Endothelial cell of umbilical vein (primary cell): ENCODE measurements around the gene SRPK1. TPM values are rescaled to one million over a fixed set of nuclear protein-coding genes. Genes with fewer than 3 reads are reported as not detected.

Experiments
- BruUV-seq: library from RNA; stranded (reverse); fragments of 400-500 nt; replicated peaks from 2 replicates; lab custom pipeline; 2021; lab: Mats Ljungman, UMichigan
- CTCF ChIA-PET: fragments of 300-600, 350-600 bp; sonication (Branson Sonifier 250); formaldehyde crosslinking; loops from one replicate; lab custom pipeline; 2021; ENCODE audit warnings: antibody characterized with exemption, inconsistent platforms; lab: Charles Lee
- POLR2A ChIA-PET: fragments of 300-600, 350-600 bp; sonication (Branson Sonifier 250); formaldehyde crosslinking; loops from one replicate; lab custom pipeline; 2021; ENCODE audit warnings: antibody characterized with exemption, inconsistent platforms; lab: Charles Lee
- DNase-seq: peaks from one replicate; pipeline ENCODE4 v3.0.0-alpha.2; 2011; ENCODE audit warnings: low read depth, low spot score
- FAIRE-seq: peaks from 2 replicates; lab custom pipeline; 2011; peaks lifted over from hg19 to GRCh38; lab: Jason Lieb, UNC
- H2AFZ ChIP-seq: 2 replicates; pipeline ENCODE4 v1.6.0; 2012; ENCODE audit warnings: low read depth, low read length, control low read depth, inconsistent platforms
- H3K27ac ChIP-seq: 2 replicates; pipeline ENCODE4 v1.5.1; 2011; ENCODE audit warnings: low read depth, mild to moderate bottlenecking, control low read depth, low read length, moderate library complexity; ENCODE audit not compliant: insufficient read depth
- H3K27me3 ChIP-seq, 2 experiments: 2 replicates each; pipeline versions ENCODE4 v1.6.0 to v1.6.1; 2011; ENCODE audit warnings: low read length in 2 of 2, mixed read lengths in 1 of 2; ENCODE audit not compliant: control insufficient read depth in 2 of 2, insufficient read depth in 2 of 2
- H3K36me3 ChIP-seq, 2 experiments: 2 replicates in 1 of 2; 3 replicates in 1 of 2; pipeline ENCODE4 v1.5.1; 2011; ENCODE audit warnings: low read length in 2 of 2, mild to moderate bottlenecking in 1 of 2, moderate library complexity in 1 of 2; ENCODE audit not compliant: control insufficient read depth in 2 of 2, insufficient read depth in 2 of 2; ENCODE audit errors: extremely low read depth in 1 of 2
- H3K4me1 ChIP-seq: 3 replicates; pipeline ENCODE4 v1.5.1; 2011; ENCODE audit warnings: mild to moderate bottlenecking, low read length; ENCODE audit not compliant: control insufficient read depth, insufficient read depth; ENCODE audit errors: extremely low read depth
- H3K4me2 ChIP-seq: 2 replicates; pipeline ENCODE4 v1.6.1; 2011; ENCODE audit warnings: low read length, control low read depth, mixed read lengths; ENCODE audit not compliant: insufficient read depth
- H3K4me3 ChIP-seq, 3 experiments: fragments of 200-600 bp in 1 of 3; sonication (generic), shearing (Covaris generic) in 1 of 3; replicated peaks in 1 of 3; 2 replicates each; pipeline ENCODE4 v1.5.1; 2011 to 2016; ENCODE audit warnings: control low read depth in 3 of 3, low read length in 3 of 3, mild to moderate bottlenecking in 2 of 3, inconsistent platforms in 1 of 3, low read depth in 1 of 3, moderate library complexity in 1 of 3; ENCODE audit not compliant: insufficient read depth in 1 of 3
- H3K79me2 ChIP-seq: 2 replicates; pipeline ENCODE4 v1.6.0; 2012; ENCODE audit warnings: low read length, inconsistent platforms; ENCODE audit not compliant: control insufficient read depth, insufficient read depth
- H3K9ac ChIP-seq: replicated peaks from 2 replicates; pipeline ENCODE3; 2011; ENCODE audit warnings: low read length, control low read depth; ENCODE audit not compliant: insufficient read depth; ENCODE audit errors: extremely low read depth
- H3K9me1 ChIP-seq: replicated peaks from 3 replicates; pipeline ENCODE4 v1.6.0; 2011; ENCODE audit warnings: mild to moderate bottlenecking, low read length; ENCODE audit not compliant: control insufficient read depth, insufficient read depth; ENCODE audit errors: extremely low read depth
- H3K9me3 ChIP-seq: replicated peaks from 2 replicates; pipeline ENCODE4 v1.5.1; 2012; ENCODE audit warnings: low read length, inconsistent platforms; ENCODE audit not compliant: control insufficient read depth, insufficient read depth
- H4K20me1 ChIP-seq: replicated peaks from 2 replicates; pipeline ENCODE3; 2011; ENCODE audit warnings: mild to moderate bottlenecking, low read length; ENCODE audit not compliant: control insufficient read depth, insufficient read depth; ENCODE audit errors: extremely low read depth
- EZH2 ChIP-seq: IDR thresholded peaks from 2 replicates; pipeline ENCODE4 v1.6.1; 2012; ENCODE audit warnings: borderline replicate concordance, low read depth, mild to moderate bottlenecking, moderate library complexity, low read length, inconsistent platforms; ENCODE audit not compliant: severe bottlenecking
- FOS ChIP-seq: IDR thresholded peaks from 2 replicates; pipeline ENCODE4 v1.6.1; 2011; ENCODE audit warnings: mild to moderate bottlenecking, low read length, moderate library complexity, borderline replicate concordance; ENCODE audit not compliant: insufficient read depth
- GATA2 ChIP-seq: IDR thresholded peaks from 2 replicates; pipeline ENCODE4 v1.7.0; 2011; ENCODE audit warnings: low read depth, mild to moderate bottlenecking, moderate library complexity, mixed read lengths, low read length; ENCODE audit not compliant: insufficient read length, insufficient read depth
- JUN ChIP-seq: IDR thresholded peaks from 2 replicates; pipeline ENCODE4 v1.6.1; 2011; ENCODE audit warnings: borderline replicate concordance, low read depth; ENCODE audit not compliant: insufficient read length, insufficient read depth
- MYC ChIP-seq: IDR thresholded peaks from one replicate; pipeline ENCODE4 v1.6.1; 2011; ENCODE audit warnings: mild to moderate bottlenecking, low read depth, low read length
- POLR2A ChIP-seq: IDR thresholded peaks from 2 replicates; pipeline ENCODE4 v1.6.1; 2012; ENCODE audit warnings: low read depth, mild to moderate bottlenecking, control low read depth, low read length
- POLR2AphosphoS5 ChIP-seq: IDR thresholded peaks from 2 replicates; pipeline ENCODE4 v1.6.1; 2012; ENCODE audit warnings: low read depth, mild to moderate bottlenecking, control low read depth, low read length, moderate library complexity; ENCODE audit not compliant: insufficient read depth
- dilution Hi-C: fragments of 300-500 bp; cut with MboI; formaldehyde crosslinking; loops from one replicate; pipeline ENCODE4 v1.15.0; 2019; ENCODE audit warnings: low sequenced_read_pairs; ENCODE audit not compliant: extremely low pct_ligation_motif_present
- intact Hi-C: fragments of 100-400 bp; cut with micrococcal nuclease; formaldehyde crosslinking; loops from one replicate; pipeline ENCODE4 v1.10.0; 2022
- polyA plus RNA-seq, 4 experiments: library from polyadenylated mRNA; depleted of rRNA in 3 of 4; stranded (reverse) in 3 of 4; unstranded in 1 of 4; fragments of >200 nt; gene quantifications; 2 replicates each; pipeline versions ENCODE4 v1.2.1 to v1.2.3, GENCODE V29; 2011 to 2012; ENCODE audit warnings: missing spikeins in 1 of 4
- total RNA-seq: library from RNA; stranded (reverse); gene quantifications from 2 replicates; pipeline ENCODE4 v1.2.3, GENCODE V29; 2021
- TF ChIP-seq, protein P1 (sequence below), 2 donors: IDR thresholded peaks; 1 replicate in 1 of 2; 2 replicates in 1 of 2; pipeline ENCODE4 v1.5.1; 2011; ENCODE audit warnings: low read length in 2 of 2, mild to moderate bottlenecking in 2 of 2, moderate library complexity in 2 of 2, control low read depth in 1 of 2, inconsistent platforms in 1 of 2, low read depth in 1 of 2; ENCODE audit not compliant: insufficient read depth in 1 of 2; ENCODE audit errors: extremely low read depth in 1 of 2
- TF ChIP-seq, protein P2 (sequence below): IDR thresholded peaks from 2 replicates; pipeline ENCODE4 v1.6.1; 2011; ENCODE audit not compliant: insufficient read depth, insufficient read length

Gene SRPK1
- total and polyA plus RNA-seq, 2 donors (not counting 3 experiments of a cell fraction or from before 2014, with no cell fraction given): 18.9 to 72.7 TPM

DNA sequence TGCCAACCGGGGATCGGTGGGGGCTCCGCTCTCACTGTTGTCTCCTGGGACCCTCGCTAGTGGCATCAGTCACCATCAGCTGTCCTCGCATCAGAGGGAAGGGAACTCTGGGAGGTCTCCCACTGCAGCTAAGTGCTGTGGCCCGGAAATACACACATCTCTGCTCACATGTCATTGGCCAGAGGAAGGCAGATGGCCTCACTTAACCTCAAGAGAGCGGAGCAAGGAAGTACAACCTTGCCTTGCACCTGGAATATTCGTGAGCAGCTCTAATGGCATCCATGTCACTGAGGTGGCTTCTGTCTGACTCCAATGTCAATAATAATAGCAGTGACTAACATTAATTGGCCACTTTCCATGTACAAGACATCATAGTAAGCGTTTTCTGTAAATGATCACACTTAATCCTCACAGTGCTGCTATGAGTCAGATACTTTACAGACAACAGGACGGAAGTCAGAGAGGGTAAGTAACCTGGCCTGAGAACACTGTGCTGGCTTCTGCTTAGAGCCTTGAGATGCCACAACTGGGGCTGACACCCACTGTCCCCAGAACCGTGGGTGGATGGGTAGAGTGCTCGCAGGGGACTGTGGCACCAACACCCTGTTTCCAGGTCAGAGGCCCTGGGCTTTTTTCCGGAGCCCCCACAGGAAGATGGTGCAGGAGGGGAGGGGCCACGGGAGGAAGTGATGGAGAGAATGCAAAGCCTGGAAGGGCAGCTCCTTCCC is 109.8 kb downstream of the SRPK1 start:
- BruUV-seq: no TSS peak
- no peaks in the 10 kb centered on the region for H4K20me1 ChIP-seq
- POLR2A ChIA-PET: no interaction called here
- H2AFZ ChIP-seq: peak overlapping the region; percentile 58
- H3K27ac ChIP-seq: peak overlapping the region; percentile 52
- peak overlapping the region; percentile 20 for H3K4me2 ChIP-seq
- intact Hi-C loops: no loop called here
- no peaks in the 10 kb centered on the region for H3K9me1 ChIP-seq
- DNase-seq (peak; percentile 55), FAIRE-seq (peak; percentile 90)
- H3K9me3 ChIP-seq: no peaks in the 10 kb centered on the region
- no peaks in the 10 kb centered on the region for H3K79me2 ChIP-seq
- CTCF ChIA-PET: no interaction called here
- peaks cover 0 to 1% of the 10 kb centered on the region in 2 experiments for H3K27me3 ChIP-seq
- H3K36me3 ChIP-seq: no peaks in the 10 kb centered on the region
- dilution Hi-C loops: no loop called here
- TF ChIP-seq POLR2A: no peak
- peak; percentile 85 for TF ChIP-seq FOS
- peak; percentile 38 for TF ChIP-seq JUN
- peaks cover 11% of the 10 kb centered on the region for H3K4me1 ChIP-seq
- no peak overlapping the region for H3K4me3 ChIP-seq
- no peak overlapping the region for H3K9ac ChIP-seq

DNA sequence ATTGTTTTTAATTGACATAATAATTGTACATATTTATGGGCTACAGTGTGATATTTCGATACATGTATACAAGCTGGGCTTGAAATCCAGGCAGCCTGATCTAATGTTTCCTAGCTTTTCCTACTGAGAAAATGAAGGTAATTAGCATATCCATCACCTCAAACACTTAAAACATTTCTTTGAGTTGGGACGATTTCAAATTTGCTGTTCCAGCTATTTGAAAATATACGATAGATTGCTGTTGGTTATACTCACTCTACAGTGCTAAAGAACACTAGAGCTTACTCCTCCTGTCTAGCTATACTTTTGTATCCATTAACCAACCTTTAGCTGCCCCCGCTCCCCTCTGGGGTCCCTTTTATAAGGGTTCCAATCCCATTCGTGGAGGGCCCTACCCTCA is 111.1 kb downstream of the SRPK1 start:
- intact Hi-C loops (no loop called here), dilution Hi-C loops (no loop called here)
- BruUV-seq: no TSS peak
- Histone ChIP-seq H3K4me3 (no peak overlapping the region), H3K79me2 (no peaks in the 10 kb centered on the region), H3K9me3 (no peaks in the 10 kb centered on the region), H3K36me3 (no peaks in the 10 kb centered on the region), H3K4me1 (peaks cover 11% of the 10 kb centered on the region), H4K20me1 (no peaks in the 10 kb centered on the region), H3K4me2 (no peak overlapping the region), H3K9me1 (no peaks in the 10 kb centered on the region), H2AFZ (no peak overlapping the region), H3K27ac (no peak overlapping the region), H3K27me3 (peaks cover 0 to 1% of the 10 kb centered on the region in 2 experiments), H3K9ac (no peak overlapping the region)
- DNase-seq: no peak
- FAIRE-seq: no peak
- ChIA-PET POLR2A (no interaction called here), CTCF (no interaction called here)
- TF ChIP-seq POLR2AphosphoS5 (no peak), GATA2 (no peak), POLR2A (no peak), MYC (no peak), EZH2 (no peak), FOS (no peak), JUN (no peak)
- TF ChIP-seq, protein P1, sequence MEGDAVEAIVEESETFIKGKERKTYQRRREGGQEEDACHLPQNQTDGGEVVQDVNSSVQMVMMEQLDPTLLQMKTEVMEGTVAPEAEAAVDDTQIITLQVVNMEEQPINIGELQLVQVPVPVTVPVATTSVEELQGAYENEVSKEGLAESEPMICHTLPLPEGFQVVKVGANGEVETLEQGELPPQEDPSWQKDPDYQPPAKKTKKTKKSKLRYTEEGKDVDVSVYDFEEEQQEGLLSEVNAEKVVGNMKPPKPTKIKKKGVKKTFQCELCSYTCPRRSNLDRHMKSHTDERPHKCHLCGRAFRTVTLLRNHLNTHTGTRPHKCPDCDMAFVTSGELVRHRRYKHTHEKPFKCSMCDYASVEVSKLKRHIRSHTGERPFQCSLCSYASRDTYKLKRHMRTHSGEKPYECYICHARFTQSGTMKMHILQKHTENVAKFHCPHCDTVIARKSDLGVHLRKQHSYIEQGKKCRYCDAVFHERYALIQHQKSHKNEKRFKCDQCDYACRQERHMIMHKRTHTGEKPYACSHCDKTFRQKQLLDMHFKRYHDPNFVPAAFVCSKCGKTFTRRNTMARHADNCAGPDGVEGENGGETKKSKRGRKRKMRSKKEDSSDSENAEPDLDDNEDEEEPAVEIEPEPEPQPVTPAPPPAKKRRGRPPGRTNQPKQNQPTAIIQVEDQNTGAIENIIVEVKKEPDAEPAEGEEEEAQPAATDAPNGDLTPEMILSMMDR (IDR thresholded peaks at IDR 0.05; ENCODE audit: extremely low read depth in 1 of 2, insufficient read depth in 1 of 2, low read depth in 1 of 2, low read length in 2 of 2): no peak
- TF ChIP-seq, protein P2, sequence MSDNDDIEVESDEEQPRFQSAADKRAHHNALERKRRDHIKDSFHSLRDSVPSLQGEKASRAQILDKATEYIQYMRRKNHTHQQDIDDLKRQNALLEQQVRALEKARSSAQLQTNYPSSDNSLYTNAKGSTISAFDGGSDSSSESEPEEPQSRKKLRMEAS: no peak
